ENCODE data around the gene NSMCE1.

Gene NSMCE1

DNA sequence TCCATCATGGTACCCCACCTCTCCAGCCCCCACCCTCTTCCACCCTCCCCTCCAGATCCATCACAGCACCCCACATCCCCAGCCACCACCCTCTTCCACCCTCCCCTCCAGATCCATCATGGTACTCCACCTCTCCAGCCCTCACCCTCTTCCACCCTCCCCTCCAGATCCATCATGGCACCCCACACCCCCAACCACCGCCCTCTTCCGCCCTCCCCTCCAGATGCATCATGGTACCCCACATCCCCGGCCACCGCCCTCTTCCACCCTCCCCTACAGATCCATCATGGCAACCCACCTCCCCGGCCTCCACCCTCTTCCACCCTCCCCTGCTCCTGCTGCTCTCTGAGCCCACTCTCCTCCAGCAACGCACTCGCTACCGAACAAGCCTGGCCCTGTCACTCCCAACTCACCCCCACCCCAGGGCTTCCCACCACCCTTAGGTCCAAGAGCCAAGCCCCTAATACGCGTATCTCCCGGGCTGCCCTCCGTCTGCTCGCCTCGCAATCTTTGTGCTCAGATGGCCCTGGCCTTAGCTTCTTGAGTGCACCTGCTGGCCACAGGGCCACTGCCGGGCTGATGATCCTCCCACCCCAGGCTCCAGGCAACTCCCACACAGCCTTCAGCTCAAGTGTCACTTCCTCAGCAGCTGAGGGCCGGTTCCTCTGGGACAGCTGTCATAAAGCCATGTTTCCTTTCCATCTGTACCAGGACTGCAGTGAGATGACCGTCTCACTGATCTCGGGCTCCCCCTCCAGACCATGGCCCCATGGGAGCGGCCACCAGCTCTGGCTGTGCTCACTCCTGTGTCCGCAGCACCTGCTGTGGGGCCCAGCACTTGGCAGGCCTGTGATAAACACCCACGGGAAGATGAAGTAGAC lies 39.7 kb downstream of the NSMCE1 start:
- TF ChIP-seq, protein P1, sequence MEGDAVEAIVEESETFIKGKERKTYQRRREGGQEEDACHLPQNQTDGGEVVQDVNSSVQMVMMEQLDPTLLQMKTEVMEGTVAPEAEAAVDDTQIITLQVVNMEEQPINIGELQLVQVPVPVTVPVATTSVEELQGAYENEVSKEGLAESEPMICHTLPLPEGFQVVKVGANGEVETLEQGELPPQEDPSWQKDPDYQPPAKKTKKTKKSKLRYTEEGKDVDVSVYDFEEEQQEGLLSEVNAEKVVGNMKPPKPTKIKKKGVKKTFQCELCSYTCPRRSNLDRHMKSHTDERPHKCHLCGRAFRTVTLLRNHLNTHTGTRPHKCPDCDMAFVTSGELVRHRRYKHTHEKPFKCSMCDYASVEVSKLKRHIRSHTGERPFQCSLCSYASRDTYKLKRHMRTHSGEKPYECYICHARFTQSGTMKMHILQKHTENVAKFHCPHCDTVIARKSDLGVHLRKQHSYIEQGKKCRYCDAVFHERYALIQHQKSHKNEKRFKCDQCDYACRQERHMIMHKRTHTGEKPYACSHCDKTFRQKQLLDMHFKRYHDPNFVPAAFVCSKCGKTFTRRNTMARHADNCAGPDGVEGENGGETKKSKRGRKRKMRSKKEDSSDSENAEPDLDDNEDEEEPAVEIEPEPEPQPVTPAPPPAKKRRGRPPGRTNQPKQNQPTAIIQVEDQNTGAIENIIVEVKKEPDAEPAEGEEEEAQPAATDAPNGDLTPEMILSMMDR (IDR thresholded peaks at IDR 0.05) = no peak
- DNase-seq (ENCODE audit: low spot score) = no peak
- H3K4me3 ChIP-seq = no peak overlapping the region
- H3K27ac ChIP-seq = no peak overlapping the region

DNA sequence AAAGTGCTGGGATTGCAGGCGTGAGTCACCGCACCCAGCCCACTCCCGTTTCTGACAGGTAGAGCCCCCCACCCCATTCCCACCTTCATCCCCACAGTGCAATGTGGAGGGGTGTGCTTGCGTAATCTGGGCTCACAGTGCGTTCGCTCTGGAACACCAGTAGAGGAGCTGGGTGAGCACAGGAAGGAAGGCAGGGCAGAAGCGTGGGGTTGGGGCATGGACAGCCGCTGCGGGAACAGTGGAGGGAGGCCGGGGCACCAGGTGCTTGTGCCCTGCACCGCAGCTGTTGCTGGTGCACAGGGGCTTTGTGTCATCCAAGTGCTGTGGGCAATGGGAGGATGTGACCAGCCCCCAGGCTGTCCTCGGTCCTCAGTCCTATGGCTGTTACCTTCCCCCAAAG lies 40.5 kb downstream of the NSMCE1 start:
- Histone ChIP-seq H3K27ac (no peak overlapping the region), H3K4me3 (no peak overlapping the region)
- TF ChIP-seq, protein P1 (IDR thresholded peaks at IDR 0.05) = no peak
- DNase-seq (ENCODE audit: low spot score) = no peak

- H3K27ac ChIP-seq = no peak overlapping the region
- no peak for DNase-seq (ENCODE audit: low spot score)
- TF ChIP-seq, protein P1 (IDR thresholded peaks at IDR 0.05) = no peak
- no peak overlapping the region for H3K4me3 ChIP-seq
These were observed 41.4 kb downstream of the NSMCE1 start for GRCh38 chr16:27226976-27227705.

GRCh38 chr16:27226476-27226875 lies 42.1 kb downstream of the NSMCE1 start:
- TF ChIP-seq, protein P1 (IDR thresholded peaks at IDR 0.05) = no peak
- no peak overlapping the region for H3K4me3 ChIP-seq
- H3K27ac ChIP-seq = no peak overlapping the region
- DNase-seq (ENCODE audit: low spot score) = no peak

GRCh38 chr16:27225536-27226360 lies 42.8 kb downstream of the NSMCE1 start:
- Histone ChIP-seq H3K27ac (no peak overlapping the region), H3K4me3 (no peak overlapping the region)
- TF ChIP-seq, protein P1 (IDR thresholded peaks at IDR 0.05) = no peak
- DNase-seq (ENCODE audit: low spot score) = no peak

DNA sequence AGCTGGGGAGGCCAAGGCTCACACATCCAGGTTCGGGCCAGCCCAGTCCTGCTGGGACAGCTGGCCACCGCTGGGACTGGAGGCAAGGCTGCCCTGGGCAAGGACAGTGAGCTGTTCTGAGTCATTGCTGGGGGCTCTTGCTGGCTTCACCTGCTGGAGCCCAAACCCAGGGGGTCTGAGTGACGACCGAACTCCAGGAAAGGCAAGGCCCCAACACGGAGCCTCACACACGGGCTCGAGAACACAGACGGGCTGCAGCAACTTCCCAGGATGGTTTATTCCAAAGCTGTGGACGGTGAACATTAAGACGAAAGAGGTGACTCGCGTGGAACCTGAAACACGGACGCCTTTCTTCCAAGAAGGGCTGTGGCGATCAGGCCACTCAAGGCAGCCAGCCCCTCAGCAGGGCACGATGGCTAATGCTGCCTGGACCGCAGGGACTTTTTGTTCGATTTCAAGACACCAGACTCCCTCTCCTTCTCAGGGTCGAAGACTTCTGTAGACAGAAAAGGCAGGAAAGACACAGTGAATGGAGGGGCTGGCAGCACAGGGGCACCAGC lies 43.8 kb downstream of the NSMCE1 start:
- TF ChIP-seq, protein P1 (IDR thresholded peaks at IDR 0.05) = no peak

More for the DNA sequence above, 43.8 kb downstream of the NSMCE1 start:
- H3K4me3 ChIP-seq = no peak overlapping the region
- no peak for DNase-seq (ENCODE audit: low spot score)
- H3K27ac ChIP-seq = no peak overlapping the region

Measured in coronary artery (tissue), 2 donors.